ENCODE results near the gene KAZN.

The KAZN gene

DNA sequence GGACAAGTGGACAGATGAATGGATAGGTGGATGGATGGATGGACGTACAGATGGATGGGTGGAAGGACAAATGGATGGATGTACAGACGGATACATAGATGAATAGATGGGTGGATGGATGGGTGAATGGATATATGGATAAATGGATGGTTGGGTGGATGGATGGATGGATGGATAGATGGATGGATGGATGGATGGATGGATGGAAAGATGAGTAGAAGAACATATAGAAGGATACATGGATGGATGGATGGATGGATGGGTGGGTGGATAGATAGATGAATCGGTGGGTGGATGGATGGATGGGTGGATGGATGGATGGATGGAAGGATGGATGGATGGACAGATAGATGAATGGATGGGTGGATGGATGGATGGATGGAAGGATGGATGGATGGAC is 274.3 kb downstream of the KAZN start:
- in situ Hi-C loops (cut with MboI; ENCODE audit: low sequenced_read_pairs, unreplicated experiment), result no loop called here
- TF ChIP-seq, protein P1, sequence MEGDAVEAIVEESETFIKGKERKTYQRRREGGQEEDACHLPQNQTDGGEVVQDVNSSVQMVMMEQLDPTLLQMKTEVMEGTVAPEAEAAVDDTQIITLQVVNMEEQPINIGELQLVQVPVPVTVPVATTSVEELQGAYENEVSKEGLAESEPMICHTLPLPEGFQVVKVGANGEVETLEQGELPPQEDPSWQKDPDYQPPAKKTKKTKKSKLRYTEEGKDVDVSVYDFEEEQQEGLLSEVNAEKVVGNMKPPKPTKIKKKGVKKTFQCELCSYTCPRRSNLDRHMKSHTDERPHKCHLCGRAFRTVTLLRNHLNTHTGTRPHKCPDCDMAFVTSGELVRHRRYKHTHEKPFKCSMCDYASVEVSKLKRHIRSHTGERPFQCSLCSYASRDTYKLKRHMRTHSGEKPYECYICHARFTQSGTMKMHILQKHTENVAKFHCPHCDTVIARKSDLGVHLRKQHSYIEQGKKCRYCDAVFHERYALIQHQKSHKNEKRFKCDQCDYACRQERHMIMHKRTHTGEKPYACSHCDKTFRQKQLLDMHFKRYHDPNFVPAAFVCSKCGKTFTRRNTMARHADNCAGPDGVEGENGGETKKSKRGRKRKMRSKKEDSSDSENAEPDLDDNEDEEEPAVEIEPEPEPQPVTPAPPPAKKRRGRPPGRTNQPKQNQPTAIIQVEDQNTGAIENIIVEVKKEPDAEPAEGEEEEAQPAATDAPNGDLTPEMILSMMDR (IDR thresholded peaks at IDR 0.05; ENCODE audit: borderline replicate concordance, control extremely low read depth, extremely low read depth, insufficient read depth, missing control alignments), result no peak

DNA sequence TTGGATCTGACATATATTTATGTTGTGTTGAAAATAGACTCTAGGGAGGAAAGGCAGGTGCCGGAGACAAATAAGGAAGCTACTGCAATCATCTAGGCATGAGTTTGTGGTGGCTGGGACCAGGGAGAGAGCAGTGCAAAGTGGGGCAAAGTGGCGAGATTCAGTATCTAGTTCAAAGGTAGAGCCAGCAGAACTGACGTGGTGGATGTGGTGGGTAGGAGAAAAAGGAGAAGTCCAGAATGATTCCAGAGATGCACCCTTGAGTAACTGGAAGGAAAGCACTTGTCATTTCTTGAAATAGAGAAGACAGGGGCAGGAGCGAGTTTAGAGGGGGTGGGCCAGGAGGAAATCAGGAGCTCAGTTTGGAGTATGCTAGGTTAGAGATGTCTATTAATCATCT is 275.2 kb downstream of the KAZN start:
- no peak for DNase-seq (ENCODE audit: low spot score)
- TF ChIP-seq, protein P1 (IDR thresholded peaks at IDR 0.05; ENCODE audit: borderline replicate concordance, control extremely low read depth, extremely low read depth, insufficient read depth, missing control alignments), result no peak
- in situ Hi-C loops (cut with MboI; ENCODE audit: low sequenced_read_pairs, unreplicated experiment), result no loop called here

More for the DNA sequence above, 274.3 kb downstream of the KAZN start:
- no peak for DNase-seq (ENCODE audit: low spot score)

DNA sequence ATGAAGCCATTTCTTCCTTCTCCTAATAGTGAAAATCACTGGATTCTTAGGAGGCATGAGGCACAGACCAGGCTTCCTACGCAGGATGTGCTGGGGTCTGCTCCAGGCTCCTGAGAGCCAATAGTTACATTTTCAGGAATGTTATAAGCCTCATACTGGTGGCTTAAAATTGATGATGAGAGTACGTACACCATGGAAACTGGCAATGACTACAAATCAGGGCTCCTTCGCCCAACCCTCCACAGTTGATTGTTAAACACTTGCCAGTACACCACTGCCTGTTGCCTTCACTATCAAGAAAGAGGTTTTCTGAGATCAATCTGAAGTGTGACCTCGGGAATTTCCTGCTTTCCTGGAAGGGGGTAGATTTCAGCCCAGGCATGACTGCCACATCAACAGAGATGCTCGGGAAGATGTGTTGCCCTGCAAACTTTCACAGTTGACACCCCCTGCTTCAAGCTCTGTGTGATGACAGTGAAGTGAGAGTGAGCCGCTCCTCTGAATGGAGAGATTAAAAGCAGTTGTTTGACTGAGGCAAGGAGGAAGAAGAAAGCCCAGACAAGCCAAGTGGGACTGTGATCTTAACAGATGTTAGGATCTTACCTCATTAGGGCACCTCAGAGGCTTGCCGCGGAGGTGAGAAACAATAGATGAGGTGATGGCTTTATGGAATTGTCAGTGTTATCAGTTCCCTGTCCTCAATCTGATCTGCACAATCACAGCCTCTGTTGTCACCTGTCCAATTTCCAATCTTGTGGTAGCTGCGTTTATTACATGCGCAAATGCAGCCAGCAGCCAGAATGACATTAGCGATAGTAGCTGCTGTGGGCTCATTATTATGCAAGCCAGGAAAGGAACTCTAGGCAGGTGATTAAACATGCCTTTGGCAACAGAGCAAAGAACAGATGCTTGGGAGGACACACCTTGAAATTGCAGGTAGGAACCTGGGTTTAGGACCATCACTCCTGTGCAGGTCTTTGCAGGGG is 277.3 kb downstream of the KAZN start:
- in situ Hi-C loops (cut with MboI; ENCODE audit: low sequenced_read_pairs, unreplicated experiment), result no loop called here
- DNase-seq (ENCODE audit: low spot score), result no peak

DNA sequence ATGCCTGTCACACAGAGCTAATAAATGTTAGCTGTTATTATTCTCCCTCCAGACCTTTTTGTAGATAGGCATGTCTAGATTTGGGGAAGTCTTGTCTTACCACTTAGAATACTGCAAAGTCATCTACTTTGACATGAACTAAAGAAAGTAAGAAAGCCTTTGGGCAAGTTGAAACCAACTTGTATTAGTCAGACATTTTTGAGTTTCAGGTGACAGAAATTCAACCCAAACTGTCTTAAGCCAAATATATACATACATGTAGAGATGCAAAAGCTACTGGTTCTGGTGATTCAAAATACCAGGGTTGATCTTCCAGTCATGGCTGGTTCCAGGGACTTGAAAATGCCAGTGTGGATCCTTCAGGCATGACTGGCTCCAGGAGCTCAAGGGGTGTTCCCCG is 278.3 kb downstream of the KAZN start:
- TF ChIP-seq, protein P1 (IDR thresholded peaks at IDR 0.05; ENCODE audit: borderline replicate concordance, control extremely low read depth, extremely low read depth, insufficient read depth, missing control alignments), result no peak
- in situ Hi-C loops (cut with MboI; ENCODE audit: low sequenced_read_pairs, unreplicated experiment), result no loop called here
- DNase-seq (ENCODE audit: low spot score), result no peak

More for the DNA sequence above, 277.3 kb downstream of the KAZN start:
- TF ChIP-seq, protein P1 (IDR thresholded peaks at IDR 0.05; ENCODE audit: borderline replicate concordance, control extremely low read depth, extremely low read depth, insufficient read depth, missing control alignments), result no peak

DNA sequence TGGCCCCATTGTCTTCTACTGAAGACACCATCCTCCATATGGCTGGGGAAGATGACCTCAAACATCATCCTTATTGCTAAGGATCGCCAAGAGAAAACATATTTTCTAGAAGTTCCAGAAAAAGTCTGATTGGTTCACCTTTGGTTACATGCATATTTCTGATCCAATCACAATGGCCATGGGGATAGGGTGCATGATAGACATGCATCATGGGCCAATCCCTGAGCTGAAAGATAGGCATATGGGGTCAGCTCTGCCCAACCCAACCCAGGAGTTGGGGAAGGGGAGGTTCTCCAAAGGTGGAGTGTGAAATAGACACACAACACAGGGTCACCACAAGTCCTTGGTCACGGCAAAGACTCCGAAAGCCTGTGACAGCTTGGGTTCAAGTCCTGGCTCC is 278.7 kb downstream of the KAZN start:
- in situ Hi-C loops (cut with MboI; ENCODE audit: low sequenced_read_pairs, unreplicated experiment), result no loop called here
- TF ChIP-seq, protein P1 (IDR thresholded peaks at IDR 0.05; ENCODE audit: borderline replicate concordance, control extremely low read depth, extremely low read depth, insufficient read depth, missing control alignments), result no peak
- no peak for DNase-seq (ENCODE audit: low spot score)

DNA sequence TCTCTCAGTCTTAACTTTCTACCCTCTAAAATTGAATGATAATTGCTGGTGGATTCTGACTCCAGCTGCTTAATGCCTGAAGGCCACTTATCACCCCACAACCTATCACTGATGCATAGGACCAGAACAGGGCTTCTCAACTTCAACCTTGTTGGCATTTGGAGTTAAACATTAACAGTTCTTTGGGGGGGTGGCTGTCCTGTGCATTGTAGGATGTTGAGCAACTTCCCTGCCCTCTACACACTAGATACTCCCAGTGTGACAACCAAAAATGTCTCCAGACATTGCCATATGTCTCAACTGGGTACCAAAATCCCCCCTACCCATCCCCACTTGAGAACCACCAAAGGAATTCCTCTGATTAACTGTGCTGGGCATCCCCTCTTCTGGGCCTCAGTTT is 279.6 kb downstream of the KAZN start:
- in situ Hi-C loops (cut with MboI; ENCODE audit: low sequenced_read_pairs, unreplicated experiment), result no loop called here
- DNase-seq (ENCODE audit: low spot score), result no peak
- TF ChIP-seq, protein P1 (IDR thresholded peaks at IDR 0.05; ENCODE audit: borderline replicate concordance, control extremely low read depth, extremely low read depth, insufficient read depth, missing control alignments), result no peak
